HG03045 (cell line): Measurements from ENCODE around the gene SCT.

ENCODE experiments used
- ATAC-seq: cut with Tn5 transposase; IDR thresholded peaks from one replicate; pipeline ENCODE4 v1.9.1; 2021; ENCODE audit warnings: mild to moderate bottlenecking, moderate library complexity; ENCODE audit not compliant: unreplicated experiment

The SCT gene

DNA sequence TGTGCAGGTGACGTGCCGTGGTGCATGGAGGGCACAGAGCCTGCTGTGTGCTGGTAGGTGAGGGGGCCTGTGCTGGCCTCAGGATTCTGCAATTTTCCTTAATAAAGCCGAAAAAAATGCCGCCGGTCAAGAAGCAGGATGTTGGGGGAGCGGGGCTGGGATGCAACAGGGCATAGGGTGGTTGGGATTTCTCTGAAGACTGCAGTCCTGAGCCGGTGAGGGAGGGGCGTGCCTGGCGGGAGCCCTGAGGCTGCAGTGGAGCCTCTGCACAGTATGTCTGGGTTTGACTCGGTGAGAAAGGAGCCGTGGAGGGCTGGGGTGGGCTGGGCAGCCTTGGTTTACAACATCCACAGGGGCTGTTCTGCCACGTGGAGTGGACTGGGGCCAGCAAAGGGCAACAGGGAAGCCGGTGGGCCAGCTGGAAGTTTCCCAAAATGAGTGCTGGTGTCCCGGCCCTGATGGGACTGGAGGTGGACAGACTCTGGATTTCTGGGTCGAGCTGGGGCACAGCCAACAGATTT is 3.6 kb downstream of the SCT start:
- no peak for ATAC-seq

- no peak for ATAC-seq
Observed at GRCh38 chr11:621838-622237, 5.1 kb downstream of the SCT start.

DNA sequence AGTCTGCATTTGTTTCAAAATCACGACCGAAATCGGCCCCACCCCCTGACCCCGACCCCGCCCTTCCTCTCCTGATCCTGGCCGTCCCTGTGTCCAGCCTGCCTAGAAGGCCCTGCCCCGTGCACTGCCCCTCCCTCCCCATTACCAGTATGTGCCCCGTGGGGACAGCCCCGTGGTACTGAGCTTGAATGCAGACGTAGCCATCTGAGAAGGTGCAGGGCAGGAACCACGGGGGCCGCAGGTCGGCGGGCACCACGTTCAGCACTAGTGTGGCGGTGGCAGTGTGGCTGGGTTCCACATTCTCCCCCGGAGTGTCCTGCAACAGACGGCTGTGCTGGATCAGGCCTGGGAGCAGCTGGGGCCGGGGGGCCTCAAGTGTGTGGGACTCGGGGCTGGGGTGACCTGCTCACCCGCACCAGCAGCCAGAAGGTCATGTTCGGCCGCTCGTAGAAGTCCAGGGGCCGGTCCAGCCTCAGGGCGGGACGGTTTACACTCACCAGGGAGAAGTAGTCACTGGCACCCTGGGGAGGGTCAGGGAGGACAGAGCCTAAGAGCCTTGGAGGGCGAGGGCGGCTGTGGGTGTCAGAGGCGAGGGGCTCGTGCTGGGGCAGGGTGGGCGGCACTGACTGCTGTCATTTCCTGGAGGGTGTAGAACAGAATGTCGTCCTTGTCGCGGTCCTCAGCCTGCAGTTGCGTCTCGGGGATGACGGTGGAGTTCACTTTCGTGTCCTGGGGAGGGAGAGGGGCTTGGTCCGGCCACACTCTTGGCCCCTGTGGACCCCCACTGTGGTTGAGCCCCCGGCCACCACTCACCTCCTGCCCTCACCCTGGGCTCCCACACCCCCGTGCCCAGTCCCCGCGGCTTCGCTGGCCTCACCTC is 5.8 kb downstream of the SCT start:
- ATAC-seq, result no peak

- no peak for ATAC-seq
Observed at GRCh38 chr11:620201-620600, 6.8 kb downstream of the SCT start.

DNA sequence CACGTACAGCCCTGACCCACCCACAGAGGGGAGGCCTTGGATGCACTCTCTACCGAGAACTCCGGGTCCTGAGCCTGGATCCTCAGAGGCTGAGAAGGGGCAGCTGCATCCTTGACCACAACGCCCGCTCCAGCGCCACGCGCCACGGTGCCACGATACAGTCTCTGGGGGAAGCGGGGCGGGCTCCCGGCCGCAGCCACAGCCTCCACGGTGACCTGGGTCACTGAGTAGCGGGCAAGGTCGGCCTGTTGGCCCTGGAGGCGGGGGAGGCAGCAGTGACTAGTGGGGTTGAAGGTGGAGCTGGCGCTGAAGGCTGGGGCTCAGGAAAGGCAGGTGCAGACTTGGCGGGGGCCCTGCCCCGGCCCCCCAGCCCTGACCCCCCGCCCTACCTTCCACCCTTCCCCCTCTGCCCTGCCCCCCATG is 7.3 kb downstream of the SCT start:
- no peak for ATAC-seq

- no peak for ATAC-seq
Observed at GRCh38 chr11:618856-619627, 7.9 kb downstream of the SCT start.

- no peak for ATAC-seq
Observed at GRCh38 chr11:617912-618682, 8.9 kb downstream of the SCT start.

DNA sequence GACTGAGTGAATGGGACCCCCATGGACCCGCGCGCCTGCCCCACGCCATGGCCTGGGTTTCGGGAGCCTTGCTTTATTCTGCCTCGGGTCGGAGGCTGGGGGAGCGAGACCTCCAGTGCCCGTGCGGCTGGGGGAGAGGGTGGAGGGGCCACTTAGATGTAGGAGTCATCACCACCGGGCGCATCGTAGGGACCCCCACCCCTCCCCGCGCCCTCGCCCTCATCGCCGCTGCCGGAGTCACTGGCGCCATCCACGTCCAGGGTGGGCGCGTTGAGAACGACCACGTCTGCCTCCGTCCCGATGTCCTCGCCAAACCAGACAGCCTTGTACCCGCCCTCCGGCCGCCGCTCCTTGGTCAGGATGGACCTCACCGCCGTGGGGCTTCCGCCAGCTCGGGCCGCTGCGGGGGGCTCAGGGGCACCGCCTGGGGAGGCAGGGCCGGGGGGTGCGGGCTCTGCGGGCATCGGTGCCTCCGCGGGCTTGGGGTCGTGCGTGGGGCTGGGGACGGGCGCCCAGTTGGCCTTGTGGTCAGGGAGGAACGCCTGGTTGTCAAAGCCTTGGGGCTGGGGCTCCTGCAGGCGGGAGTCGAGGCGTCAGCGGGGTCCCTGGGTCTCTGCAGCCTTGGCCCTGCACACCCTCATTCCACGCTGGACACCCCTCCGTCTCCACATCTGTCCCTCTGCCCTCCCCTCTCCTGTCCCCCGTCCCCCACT is 9.6 kb downstream of the SCT start:
- no peak for ATAC-seq

- ATAC-seq, result no peak
Observed at GRCh38 chr11:616320-617198, 10.4 kb downstream of the SCT start.

DNA sequence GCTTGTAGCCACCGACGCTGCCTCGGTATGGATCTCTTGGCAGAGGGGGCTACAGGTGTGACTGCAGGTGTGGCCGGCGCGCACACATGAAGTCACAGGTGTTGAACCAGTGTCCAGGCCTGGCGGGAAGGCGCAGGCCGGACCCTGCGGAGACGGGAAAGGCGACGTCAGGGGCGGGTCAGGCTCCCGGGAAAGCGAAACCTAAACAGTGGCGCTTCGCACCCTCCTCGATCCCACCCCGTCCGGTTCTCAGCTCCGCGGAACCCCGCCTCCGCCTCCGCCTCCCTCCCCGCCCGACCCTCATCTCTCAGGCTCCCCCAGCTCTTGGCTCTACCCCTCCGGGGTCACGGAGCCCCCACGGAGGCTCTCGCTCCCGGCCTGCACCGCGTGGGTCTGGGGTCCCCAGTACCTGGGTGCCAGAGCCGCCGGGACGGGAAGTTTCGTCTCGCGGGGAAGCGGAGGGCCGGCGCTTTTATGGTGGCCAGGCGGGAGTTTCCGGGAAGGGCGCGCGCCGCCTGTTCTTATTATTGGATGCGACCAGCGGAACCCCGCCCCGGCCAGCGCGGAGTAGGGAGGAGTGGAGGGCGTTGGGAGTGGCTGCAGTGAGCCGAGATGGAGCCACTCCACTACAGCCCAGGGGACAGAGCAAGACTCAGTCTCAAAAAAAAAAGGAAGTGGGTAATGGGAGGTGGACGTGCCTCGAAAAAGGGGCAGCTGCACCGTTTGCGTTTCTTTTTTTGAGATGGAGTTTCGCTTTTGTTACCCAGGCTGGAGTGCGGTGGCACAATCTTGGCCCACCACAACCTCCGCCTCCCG is 11.3 kb downstream of the SCT start, which contains the start of gene IRF7:
Gene IRF7, minus strand, starts transcription at position 447 of the 816 bp plus-strand sequence. CDS start 586 bp downstream, outside the sequence.
- ATAC-seq, result peak; percentile 78

GRCh38 chr11:614623-615503 is 12.1 kb downstream of the SCT start:
- peak; percentile 0 for ATAC-seq

DNA sequence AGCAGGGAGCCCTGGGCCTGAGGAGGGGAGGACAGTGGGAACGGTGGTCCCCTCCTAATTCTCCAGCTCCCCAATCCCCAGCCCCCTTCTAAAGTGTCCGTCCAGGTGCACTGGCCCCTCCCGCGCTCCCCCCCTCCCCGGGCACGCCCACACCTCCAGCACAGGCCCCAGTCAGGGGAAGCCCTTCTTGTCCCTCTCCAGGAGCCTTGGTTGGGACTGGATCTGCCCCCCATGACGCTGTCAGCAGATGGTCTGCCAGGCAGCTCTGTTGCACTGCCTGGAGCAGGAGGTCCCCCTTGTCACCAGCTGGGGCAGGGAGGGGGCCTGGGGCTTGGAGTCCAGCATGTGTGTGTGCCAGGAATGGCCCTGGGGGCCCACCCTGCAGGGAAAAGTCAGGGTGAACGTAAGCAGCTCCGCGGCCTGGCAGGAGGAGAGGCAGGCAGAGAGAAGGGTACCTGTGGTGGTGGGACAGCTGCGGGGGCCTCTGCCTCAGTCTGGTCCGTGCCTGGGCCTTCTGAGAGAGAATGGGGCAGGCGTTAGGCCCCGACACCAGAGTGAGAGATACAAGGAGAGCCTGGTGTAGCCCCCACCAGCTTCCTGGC is 12.9 kb downstream of the SCT start:
- no peak for ATAC-seq

GRCh38 chr11:613369-613968 is 13.5 kb downstream of the SCT start:
- ATAC-seq, result no peak

DNA sequence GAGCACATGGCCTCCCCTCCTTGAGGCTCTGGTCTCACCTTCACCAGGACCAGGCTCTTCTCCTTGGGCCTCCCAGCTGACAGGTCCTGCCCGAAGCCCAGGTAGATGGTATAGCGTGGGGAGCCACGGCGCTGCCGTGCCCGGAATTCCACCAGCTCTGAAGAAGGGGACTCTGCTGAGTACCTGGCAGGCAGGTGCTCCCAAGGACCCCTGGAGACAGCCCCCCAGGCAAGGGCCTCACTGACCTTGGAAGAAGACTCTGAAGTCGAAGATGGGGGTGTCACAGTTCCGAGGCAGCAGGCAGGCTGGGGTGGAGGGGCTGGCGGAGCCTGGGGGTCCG is 14.1 kb downstream of the SCT start:
- no peak for ATAC-seq

DNA sequence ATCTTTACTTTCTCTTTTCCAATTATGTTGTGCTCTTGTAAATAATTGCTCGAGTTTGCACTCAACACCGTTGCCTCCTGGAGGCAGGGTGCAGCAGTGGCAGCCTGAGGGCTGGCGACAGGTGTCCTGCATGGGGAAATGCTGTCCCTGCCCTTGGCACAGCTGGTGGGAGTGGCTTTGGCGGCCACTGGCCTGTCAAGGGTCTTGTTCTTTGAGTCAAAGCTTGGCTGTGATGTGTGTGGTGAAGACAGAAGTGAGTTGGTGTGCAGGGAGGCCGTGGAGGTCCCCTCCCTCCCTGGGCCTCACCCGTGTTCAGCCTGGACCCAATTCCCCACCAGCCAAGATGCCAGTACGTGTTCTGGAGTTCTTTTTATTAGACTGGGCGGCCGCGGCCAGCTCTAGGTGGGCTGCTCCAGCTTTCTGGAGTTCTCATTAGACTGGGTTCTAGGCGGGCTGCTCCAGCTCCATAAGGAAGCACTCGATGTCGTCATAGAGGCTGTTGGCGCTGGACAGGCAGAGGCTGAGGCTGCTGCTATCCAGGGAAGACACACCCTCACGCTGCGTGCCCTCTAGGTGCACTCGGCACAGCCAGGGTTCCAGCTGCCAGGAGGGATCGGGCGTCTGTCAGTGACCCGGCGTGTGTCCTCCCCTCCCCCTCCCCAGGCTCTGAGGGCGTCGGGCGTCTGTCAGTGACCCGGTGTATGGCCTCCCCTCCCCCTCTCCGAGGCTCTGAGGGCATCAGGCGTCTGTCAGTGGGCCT is 14.6 kb downstream of the SCT start:
- no peak for ATAC-seq
